HEK293 (cell line): ENCODE results near the gene C2orf69.

Source experiments
- CTCF ChIP-seq: fragments of 450-650 bp; formaldehyde crosslinking; IDR thresholded peaks from 2 replicates; pipeline ENCODE4 v1.5.1; 2016; ENCODE audit warnings: missing biosample characterization, missing genetic modification characterization
- KLF9 ChIP-seq: fragments of 450-650 bp; formaldehyde crosslinking; IDR thresholded peaks from 2 replicates; pipeline ENCODE4 v1.5.1; 2016; ENCODE audit warnings: missing biosample characterization, missing genetic modification characterization, low read depth
- MYNN ChIP-seq: fragments of 450-650 bp; formaldehyde crosslinking; IDR thresholded peaks from 2 replicates; pipeline ENCODE4 v1.5.1; 2016; ENCODE audit warnings: missing biosample characterization, missing genetic modification characterization, borderline replicate concordance
- YY1 ChIP-seq: fragments of 450-650 bp; formaldehyde crosslinking; IDR thresholded peaks from 2 replicates; pipeline ENCODE4 v1.5.1; 2018; ENCODE audit warnings: missing biosample characterization, missing genetic modification characterization
- ZBTB1 ChIP-seq: fragments of 450-650 bp; formaldehyde crosslinking; IDR thresholded peaks from 2 replicates; pipeline ENCODE4 v1.5.1; 2016; ENCODE audit warnings: missing biosample characterization, missing genetic modification characterization
- ZNF2 ChIP-seq: fragments of 450-650 bp; formaldehyde crosslinking; IDR thresholded peaks from 2 replicates; pipeline ENCODE4 v1.5.1; 2016; ENCODE audit warnings: missing biosample characterization, missing genetic modification characterization
- ZNF549 ChIP-seq: fragments of 450-650 bp; IDR thresholded peaks from 2 replicates; pipeline ENCODE4 v1.5.1; 2018; ENCODE audit warnings: missing biosample characterization, missing genetic modification characterization, mild to moderate bottlenecking, inconsistent platforms, moderate library complexity
- ZNF621 ChIP-seq: fragments of 450-650 bp; formaldehyde crosslinking; IDR thresholded peaks from 2 replicates; pipeline ENCODE4 v1.5.1; 2017; ENCODE audit warnings: missing biosample characterization, missing genetic modification characterization
- ZNF792 ChIP-seq: fragments of 450-650 bp; formaldehyde crosslinking; IDR thresholded peaks from 2 replicates; pipeline ENCODE4 v1.5.1; 2016; ENCODE audit warnings: missing biosample characterization, missing genetic modification characterization

GRCh38 chr2:199929262-199929661, 18.2 kb downstream of the C2orf69 start:
- TF ChIP-seq ZNF792: no peak
- TF ChIP-seq YY1 (tag by site-specific recombination): no peak
- no peak for TF ChIP-seq MYNN
- no peak for TF ChIP-seq CTCF
- no peak for TF ChIP-seq ZBTB1 (tag by site-specific recombination)
- no peak for TF ChIP-seq KLF9 (tag by site-specific recombination)
- TF ChIP-seq ZNF2 (tag by site-specific recombination): no peak
- TF ChIP-seq ZNF621 (tag by site-specific recombination): no peak
- TF ChIP-seq ZNF549 (tag by site-specific recombination): no peak
